GM21515 (cell line): ENCODE results near the gene ARRDC1.
"Not testable (repeated sequence)": the region's sequence is repeated elsewhere in the genome, so short reads cannot be mapped to it uniquely, and the experiment has no call there.

Experiments
- ATAC-seq: cut with Tn5 transposase; IDR thresholded peaks from one replicate; pipeline ENCODE4 v1.9.1; 2021; ENCODE audit not compliant: unreplicated experiment

Gene ARRDC1, protein sequence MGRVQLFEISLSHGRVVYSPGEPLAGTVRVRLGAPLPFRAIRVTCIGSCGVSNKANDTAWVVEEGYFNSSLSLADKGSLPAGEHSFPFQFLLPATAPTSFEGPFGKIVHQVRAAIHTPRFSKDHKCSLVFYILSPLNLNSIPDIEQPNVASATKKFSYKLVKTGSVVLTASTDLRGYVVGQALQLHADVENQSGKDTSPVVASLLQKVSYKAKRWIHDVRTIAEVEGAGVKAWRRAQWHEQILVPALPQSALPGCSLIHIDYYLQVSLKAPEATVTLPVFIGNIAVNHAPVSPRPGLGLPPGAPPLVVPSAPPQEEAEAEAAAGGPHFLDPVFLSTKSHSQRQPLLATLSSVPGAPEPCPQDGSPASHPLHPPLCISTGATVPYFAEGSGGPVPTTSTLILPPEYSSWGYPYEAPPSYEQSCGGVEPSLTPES

DNA sequence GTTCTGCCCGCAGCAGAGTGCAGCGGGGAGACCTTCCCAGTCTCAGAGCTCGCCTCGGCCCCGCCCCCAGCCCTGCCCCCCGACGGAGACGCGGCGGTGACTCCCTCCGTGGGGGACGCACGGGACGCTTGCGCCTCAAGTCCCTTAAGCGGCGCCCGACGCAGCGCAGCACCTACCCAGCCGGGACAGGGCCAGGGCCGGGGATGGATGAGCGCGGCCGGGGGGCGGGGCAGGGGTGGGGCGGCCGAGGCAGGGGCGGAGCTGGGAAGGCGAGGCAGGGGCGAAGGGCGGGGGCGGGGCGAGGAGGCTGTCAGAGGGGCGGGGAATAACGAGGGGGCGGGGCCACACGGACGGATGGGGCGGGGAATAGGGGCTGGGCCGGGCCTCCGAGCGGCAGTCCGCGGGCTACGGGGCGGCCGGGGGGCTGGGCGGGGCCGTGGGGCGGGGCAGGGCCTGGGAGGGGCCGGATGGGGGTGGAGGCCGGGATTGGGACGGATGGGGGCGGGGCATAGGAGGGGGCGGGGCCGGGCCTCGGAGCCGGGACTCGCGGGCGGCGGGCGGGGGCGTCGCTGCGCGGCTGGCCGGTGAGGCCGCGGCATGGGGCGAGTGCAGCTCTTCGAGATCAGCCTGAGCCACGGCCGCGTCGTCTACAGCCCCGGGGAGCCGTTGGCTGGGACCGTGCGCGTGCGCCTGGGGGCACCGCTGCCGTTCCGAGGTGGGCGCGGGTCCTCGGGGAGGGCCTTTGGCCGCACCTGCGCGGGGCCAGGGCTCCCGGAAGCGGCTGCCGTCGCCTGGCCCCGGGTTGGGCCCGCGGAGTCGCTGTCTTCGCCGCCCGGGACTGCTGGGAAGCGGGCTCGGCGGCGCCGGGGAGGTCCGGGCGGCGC, at the start of gene ARRDC1:
Gene ARRDC1, plus strand, starts transcription at position 566 of the 884 bp plus-strand sequence. Its CDS starts 32 bp downstream, at position 598.
- peak; percentile 74 for ATAC-seq

DNA sequence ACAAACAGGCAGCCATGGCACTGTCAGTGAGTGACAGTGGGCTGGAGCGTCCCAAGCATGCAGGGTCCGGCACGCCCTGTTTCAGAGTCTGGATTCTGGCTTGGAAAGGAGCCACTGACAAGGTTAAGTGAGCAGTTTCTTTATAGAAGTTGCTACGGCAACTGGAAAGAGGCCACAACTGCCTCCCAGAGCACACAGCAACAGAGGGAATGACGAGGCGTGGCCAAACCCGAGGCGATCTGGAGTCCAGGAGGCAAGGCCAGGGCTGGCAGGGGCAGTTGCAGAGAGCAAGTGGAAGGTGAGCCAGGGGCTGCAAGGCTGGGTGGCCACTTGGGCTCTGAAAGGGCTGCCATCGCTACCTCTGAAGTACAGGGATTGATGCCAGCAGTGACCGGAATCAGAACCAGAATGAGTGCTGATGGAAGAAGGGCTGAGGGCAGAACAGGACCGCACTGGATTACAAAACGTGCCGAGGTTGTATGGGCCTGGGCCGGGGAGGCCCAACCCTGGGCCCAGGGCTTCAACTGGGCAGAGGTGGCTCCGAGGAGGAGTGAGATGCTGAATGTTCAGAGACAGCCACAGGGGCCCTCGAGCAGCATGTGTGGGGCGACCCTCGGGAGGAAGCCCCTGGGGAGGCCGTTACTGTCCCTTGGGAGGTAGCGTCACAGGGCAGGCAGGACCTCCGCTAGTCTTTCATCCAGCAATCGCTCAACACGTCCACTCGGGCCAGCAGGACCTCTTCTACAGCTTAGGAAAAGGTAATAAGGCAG, 49.2 kb upstream of the ARRDC1 start:
- no peak for ATAC-seq

- ATAC-seq = no peak
Measured at GRCh38 chr9:137558127-137558526, 47.4 kb upstream of the ARRDC1 start.

GRCh38 chr9:137564134-137564533, 41.4 kb upstream of the ARRDC1 start:
- no peak for ATAC-seq

DNA sequence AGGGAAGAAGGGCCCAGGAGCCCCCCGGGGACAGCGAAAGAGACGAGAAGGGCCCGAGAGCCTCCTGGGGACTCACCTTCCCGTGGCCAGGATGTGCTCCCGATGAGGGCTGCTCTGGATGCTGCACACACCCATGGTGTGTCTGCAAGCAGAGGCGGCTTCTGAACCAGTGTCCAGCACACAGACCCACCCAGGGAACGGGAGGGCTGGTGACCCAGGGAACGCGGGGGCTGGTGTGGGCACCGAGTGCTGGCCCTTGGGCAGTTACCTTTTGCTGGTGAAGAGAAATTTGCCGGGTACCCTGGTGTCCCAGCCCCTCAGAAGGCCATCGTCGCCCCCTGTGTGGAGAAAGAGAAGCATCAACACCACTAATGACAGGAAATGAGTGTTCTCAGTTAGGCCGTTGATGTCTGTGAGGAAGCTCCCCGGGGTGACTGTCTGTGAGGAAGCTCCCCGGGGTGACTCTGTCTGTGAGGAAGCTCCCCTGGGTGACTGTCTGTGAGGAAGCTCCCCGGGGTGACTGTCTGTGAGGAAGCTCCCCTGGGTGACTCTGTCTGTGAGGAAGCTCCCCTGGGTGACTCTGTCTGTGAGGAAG, 40.6 kb upstream of the ARRDC1 start:
- ATAC-seq = no peak

GRCh38 chr9:137568445-137568844, 37.0 kb upstream of the ARRDC1 start:
- not testable (repeated sequence) for ATAC-seq

GRCh38 chr9:137569609-137570203, 35.8 kb upstream of the ARRDC1 start:
- no peak for ATAC-seq

GRCh38 chr9:137570566-137570965, 34.9 kb upstream of the ARRDC1 start:
- no peak for ATAC-seq

GRCh38 chr9:137574192-137574591, 31.3 kb upstream of the ARRDC1 start:
- ATAC-seq = no peak

DNA sequence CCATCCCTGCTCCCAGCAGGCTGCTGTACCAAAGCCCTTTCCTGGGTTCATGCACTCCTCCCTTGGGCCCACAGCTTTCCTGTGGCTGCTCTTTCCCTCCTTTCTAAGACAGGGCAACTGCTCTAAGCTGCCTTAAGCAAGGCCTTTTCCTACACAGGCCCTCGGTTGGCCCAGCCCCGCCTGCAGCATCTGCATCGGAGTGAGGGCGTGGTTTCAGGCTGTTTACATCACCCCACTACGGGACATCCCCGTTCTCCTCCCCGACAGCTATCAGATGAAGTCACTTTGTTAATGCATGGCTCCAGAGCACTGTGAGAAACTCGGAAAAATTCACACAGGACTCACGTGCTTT, 30.1 kb upstream of the ARRDC1 start:
- no peak for ATAC-seq

GRCh38 chr9:137575716-137576411, 29.6 kb upstream of the ARRDC1 start:
- ATAC-seq = no peak

DNA sequence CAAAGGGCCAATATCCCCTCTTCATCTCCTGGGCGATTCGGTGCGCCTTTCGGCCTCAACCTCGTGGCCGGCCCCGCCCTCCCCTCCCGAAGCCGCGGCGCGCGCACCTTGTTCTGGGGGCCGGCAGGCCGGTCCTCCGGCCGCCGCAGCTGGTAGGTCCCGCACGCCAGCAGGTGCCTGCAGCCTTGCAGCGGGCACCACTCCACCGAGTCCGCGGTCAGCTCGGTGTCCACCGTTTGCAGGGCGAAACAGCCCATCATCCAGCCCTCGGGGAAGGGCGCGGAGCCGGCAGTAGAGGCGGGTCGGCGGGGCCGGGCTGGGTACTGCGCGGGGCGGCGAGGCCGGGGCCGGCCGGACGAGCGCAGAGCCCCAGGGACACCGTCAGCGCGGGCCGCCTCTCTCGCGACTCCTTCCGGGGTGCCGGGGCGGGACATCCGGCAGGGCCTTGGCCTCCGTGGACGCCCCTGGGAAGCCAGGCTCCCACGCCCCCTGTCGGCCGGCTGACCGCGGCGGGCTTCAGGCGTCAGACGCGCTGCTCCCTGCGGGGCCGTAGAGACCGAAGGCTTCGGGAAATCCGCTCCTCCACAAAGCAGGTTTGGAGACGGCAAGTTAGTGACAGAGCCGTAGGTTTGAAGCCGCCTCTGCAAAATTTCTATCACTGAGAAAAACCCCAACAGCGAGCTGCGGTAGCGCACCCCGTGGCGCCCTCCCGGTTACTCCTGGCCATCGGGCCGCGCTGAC, 26.8 kb upstream of the ARRDC1 start, which contains the start of gene DPH7:
Gene DPH7, minus strand, starts transcription at position 408 of the 741 bp plus-strand sequence. Its CDS starts 148 bp downstream, at position 260.
- ATAC-seq = peak; percentile 76

DNA sequence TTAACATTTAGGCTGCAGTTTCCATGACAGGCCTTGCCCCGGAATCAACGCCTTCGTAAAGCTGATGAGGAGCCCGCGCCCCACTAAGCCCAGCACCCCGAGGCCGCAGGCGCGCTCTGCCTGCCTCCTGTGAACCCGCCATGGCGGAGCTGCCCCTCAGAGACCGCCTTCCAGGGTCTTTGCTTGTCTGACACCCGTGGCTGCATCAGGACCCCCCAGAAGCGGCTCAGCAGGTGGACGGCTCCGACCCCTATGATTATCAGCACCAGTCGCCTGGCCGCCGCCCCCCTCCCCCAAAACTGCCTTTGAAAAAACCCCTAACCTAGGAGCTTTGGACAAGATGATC, 26.3 kb upstream of the ARRDC1 start:
- ATAC-seq = no peak

- ATAC-seq = no peak
Measured at GRCh38 chr9:137580209-137580953, 25.1 kb upstream of the ARRDC1 start.

- no peak for ATAC-seq
Measured at GRCh38 chr9:137580954-137581322, 24.5 kb upstream of the ARRDC1 start.

GRCh38 chr9:137581361-137582285, 23.9 kb upstream of the ARRDC1 start:
- no peak for ATAC-seq

- no peak for ATAC-seq
Measured at GRCh38 chr9:137582286-137582860, 23.1 kb upstream of the ARRDC1 start.
